Neuron (in vitro differentiated cells): ENCODE results near the gene KRI1.
A peak's percentile ranks its signal among the peaks of the same experiment; 100 is the strongest.
"Not testable (repeated sequence)": the region's sequence is repeated elsewhere in the genome, so short reads cannot be mapped to it uniquely, and the experiment has no call there.

ENCODE experiments used
- H2AFZ ChIP-seq: one replicate; pipeline ENCODE4 v1.6.1; 2013; ENCODE audit warnings: low read depth, mild to moderate bottlenecking, inconsistent platforms, low read length, moderate library complexity
- H3K27me3 ChIP-seq: one replicate; pipeline ENCODE4 v1.6.1; 2013; ENCODE audit warnings: low read length; ENCODE audit not compliant: insufficient read depth
- H3K36me3 ChIP-seq: one replicate; pipeline ENCODE4 v1.6.1; 2013; ENCODE audit warnings: low read length; ENCODE audit not compliant: insufficient read depth
- H3K4me1 ChIP-seq: one replicate; pipeline ENCODE4 v1.6.1; 2013; ENCODE audit warnings: low read length; ENCODE audit not compliant: insufficient read depth
- H3K4me3 ChIP-seq: 2 replicates; pipeline ENCODE4 v1.5.1; 2013; ENCODE audit warnings: mild to moderate bottlenecking, low read length, moderate library complexity
- H3K9me3 ChIP-seq: one replicate; pipeline ENCODE4 v1.6.1; 2013; ENCODE audit warnings: low read length

Gene KRI1

GRCh38 chr19:10587022-10587838 is 21.4 kb upstream of the KRI1 start, which contains the start of gene AP1M2:
Gene AP1M2 (minus strand): TSS chr19:10587312. CDS start chr19:10587231, 81 bp downstream.
- Histone ChIP-seq H3K4me3 (no peak within 1 kb of the TSS), H3K9me3 (no peaks in the 10 kb centered on the region), H2AFZ (no peak within 1 kb of the TSS), H3K27me3 (peaks cover 19% of the 10 kb centered on the region), H3K4me1 (no peaks in the 10 kb centered on the region), H3K36me3 (no peaks in the 10 kb centered on the region)

- H3K27me3 ChIP-seq: peaks cover 19% of the 10 kb centered on the region
- H3K9me3 ChIP-seq: no peaks in the 10 kb centered on the region
- H3K4me1 ChIP-seq: no peaks in the 10 kb centered on the region
- H3K36me3 ChIP-seq: no peaks in the 10 kb centered on the region
- no peak overlapping the region for H2AFZ ChIP-seq
- no peak overlapping the region for H3K4me3 ChIP-seq
Observed at GRCh38 chr19:10586396-10586795, 20.6 kb upstream of the KRI1 start.

- Histone ChIP-seq H3K27me3 (peaks cover 16% of the 10 kb centered on the region), H2AFZ (no peak overlapping the region), H3K36me3 (no peaks in the 10 kb centered on the region), H3K9me3 (no peaks in the 10 kb centered on the region), H3K4me1 (peaks cover 2% of the 10 kb centered on the region), H3K4me3 (no peak overlapping the region)
Observed at GRCh38 chr19:10583036-10583776, 17.4 kb upstream of the KRI1 start.

GRCh38 chr19:10582091-10582490 is 16.3 kb upstream of the KRI1 start:
- no peaks in the 10 kb centered on the region for H3K9me3 ChIP-seq
- H2AFZ ChIP-seq: no peak overlapping the region
- peaks cover 8% of the 10 kb centered on the region for H3K27me3 ChIP-seq
- H3K4me1 ChIP-seq: peaks cover 2% of the 10 kb centered on the region
- no peak overlapping the region for H3K4me3 ChIP-seq
- H3K36me3 ChIP-seq: no peaks in the 10 kb centered on the region

- Histone ChIP-seq H3K27me3 (no peaks in the 10 kb centered on the region), H3K4me3 (no peak overlapping the region), H3K4me1 (peaks cover 2% of the 10 kb centered on the region), H3K9me3 (no peaks in the 10 kb centered on the region), H3K36me3 (no peaks in the 10 kb centered on the region), H2AFZ (no peak overlapping the region)
Observed at GRCh38 chr19:10580979-10581631, 15.3 kb upstream of the KRI1 start.

GRCh38 chr19:10577951-10578350 is 12.1 kb upstream of the KRI1 start:
- Histone ChIP-seq H3K36me3 (no peaks in the 10 kb centered on the region), H2AFZ (no peak overlapping the region), H3K4me3 (no peak overlapping the region), H3K27me3 (no peaks in the 10 kb centered on the region), H3K9me3 (no peaks in the 10 kb centered on the region), H3K4me1 (peaks cover 2% of the 10 kb centered on the region)

GRCh38 chr19:10575011-10575716 is 9.4 kb upstream of the KRI1 start:
- Histone ChIP-seq H2AFZ (no peak overlapping the region), H3K9me3 (no peaks in the 10 kb centered on the region), H3K4me3 (no peak overlapping the region), H3K4me1 (no peaks in the 10 kb centered on the region), H3K36me3 (no peaks in the 10 kb centered on the region), H3K27me3 (no peaks in the 10 kb centered on the region)

GRCh38 chr19:10574462-10574861 is 8.7 kb upstream of the KRI1 start:
- Histone ChIP-seq H3K27me3 (no peaks in the 10 kb centered on the region), H3K9me3 (no peaks in the 10 kb centered on the region), H3K36me3 (no peaks in the 10 kb centered on the region), H2AFZ (no peak overlapping the region), H3K4me3 (no peak overlapping the region), H3K4me1 (peaks cover under 1% of the 10 kb centered on the region)

GRCh38 chr19:10573793-10574192 is 8.0 kb upstream of the KRI1 start:
- H3K9me3 ChIP-seq, H3K4me3 ChIP-seq, H2AFZ ChIP-seq, H3K36me3 ChIP-seq, H3K27me3 ChIP-seq, H3K4me1 ChIP-seq: not testable (repeated sequence)

GRCh38 chr19:10568826-10569651 is 3.2 kb upstream of the KRI1 start, which contains the start of gene CDKN2D:
Gene CDKN2D (minus strand): TSS chr19:10568979. CDS start chr19:10568653, 326 bp downstream.
- H3K27me3 ChIP-seq: no peaks in the 10 kb centered on the region
- H3K9me3 ChIP-seq: no peaks in the 10 kb centered on the region
- H2AFZ ChIP-seq: peak within 1 kb of the TSS; percentile 89
- H3K4me1 ChIP-seq: peaks cover 31% of the 10 kb centered on the region
- H3K36me3 ChIP-seq: no peaks in the 10 kb centered on the region
- peak within 1 kb of the TSS; percentile 87 for H3K4me3 ChIP-seq

GRCh38 chr19:10568062-10568825 is 2.4 kb upstream of the KRI1 start:
- H3K9me3 ChIP-seq: no peaks in the 10 kb centered on the region
- no peaks in the 10 kb centered on the region for H3K36me3 ChIP-seq
- no peaks in the 10 kb centered on the region for H3K27me3 ChIP-seq
- H3K4me1 ChIP-seq: peaks cover 31% of the 10 kb centered on the region
- H3K4me3 ChIP-seq: peak overlapping the region; percentile 87
- H2AFZ ChIP-seq: peak overlapping the region; percentile 89
